SK-MEL-5 (cell line): ENCODE measurements around the gene RNF19B. TPM values are rescaled to one million over a fixed set of nuclear protein-coding genes. Genes with fewer than 3 reads are reported as not detected.

Experiments
- DNase-seq: peaks from one replicate; pipeline ENCODE4 v3.0.0-alpha.2; 2016; ENCODE audit warnings: low read depth, low spot score
- in situ Hi-C: cut with HindIII; loops from 2 replicates; pipeline ENCODE4 v1.10.0; 2016; ENCODE audit warnings: low sequenced_read_pairs, high pct_unique_total_duplicates, low pct_unique_long_range_greater_than_20kb
- total RNA-seq: library from RNA; depleted of rRNA; stranded (reverse); fragments of >200 nt; shearing (Covaris generic); gene quantifications from 2 replicates; pipeline ENCODE4 v1.2.3, GENCODE V29; 2014; rRNA removed

Gene RNF19B
- total RNA-seq, 1 experiment from 2014 or later = 32.0 TPM

DNA sequence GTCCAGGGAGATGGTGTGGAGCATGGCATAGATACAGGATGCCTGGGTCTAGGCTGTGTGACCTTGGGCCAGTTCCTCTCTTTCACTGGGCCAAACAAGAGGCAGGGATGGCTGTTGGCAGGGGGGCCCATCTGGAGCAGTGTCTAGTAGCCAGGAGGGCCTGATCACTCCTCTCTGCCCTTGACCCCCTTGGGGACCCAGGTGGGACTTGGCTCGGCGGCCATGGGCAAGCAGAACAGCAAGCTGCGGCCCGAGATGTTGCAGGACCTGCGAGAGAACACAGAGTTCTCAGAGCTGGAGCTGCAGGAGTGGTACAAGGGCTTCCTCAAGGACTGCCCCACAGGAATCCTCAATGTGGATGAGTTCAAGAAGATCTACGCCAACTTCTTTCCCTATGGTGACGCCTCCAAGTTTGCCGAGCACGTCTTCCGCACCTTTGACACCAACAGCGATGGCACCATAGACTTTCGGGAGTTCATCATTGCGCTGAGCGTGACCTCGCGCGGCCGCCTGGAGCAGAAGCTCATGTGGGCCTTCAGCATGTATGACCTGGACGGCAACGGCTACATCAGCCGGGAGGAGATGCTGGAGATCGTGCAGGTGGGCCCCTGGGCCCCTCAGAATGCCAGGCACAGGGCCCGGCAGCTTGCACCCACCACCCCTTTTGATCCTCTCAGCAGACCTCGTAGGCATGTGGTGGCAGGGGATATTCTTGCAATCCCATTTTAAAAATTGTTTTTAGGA, 75.8 kb downstream of the RNF19B start:
- no peak for DNase-seq
- in situ Hi-C loops = no loop called here

- in situ Hi-C loops = no loop called here
- no peak for DNase-seq
Observed at GRCh38 chr1:32888134-32888533, 76.5 kb downstream of the RNF19B start.

GRCh38 chr1:32887623-32888022, 77.0 kb downstream of the RNF19B start:
- DNase-seq = no peak
- in situ Hi-C loops = no loop called here

GRCh38 chr1:32886828-32887414, 77.7 kb downstream of the RNF19B start:
- in situ Hi-C loops = no loop called here
- no peak for DNase-seq

Other genes with a start within 250 kb of the RNF19B start
- gene YARS1, start 147.5 kb downstream of the RNF19B start, total RNA-seq = 137 and 153 TPM in 2 replicates
- 16.9 and 21.3 TPM in 2 replicates for gene S100PBP, start 147.2 kb downstream of the RNF19B start, total RNA-seq
- 0.42 TPM in 1 of 2 replicates, not detected in the other for gene FNDC5, start 93.9 kb downstream of the RNF19B start, total RNA-seq
- gene HPCA, start 78.3 kb downstream of the RNF19B start, total RNA-seq = not detected in 2 replicates
- gene TMEM54, start 63.4 kb downstream of the RNF19B start, total RNA-seq = 34.9 and 41.6 TPM in 2 replicates
- 327 and 348 TPM in 2 replicates for gene AK2, start 72.1 kb upstream of the RNF19B start, total RNA-seq
- gene AZIN2, start 116.3 kb upstream of the RNF19B start, total RNA-seq = 5.9 and 8.2 TPM in 2 replicates
- gene TRIM62, start 217.2 kb upstream of the RNF19B start, total RNA-seq = 13.5 and 14.4 TPM in 2 replicates